CD4-positive, alpha-beta T cell (primary cell): ENCODE data around the gene TMEM89. TPM values are rescaled to one million over a fixed set of nuclear protein-coding genes. Genes with fewer than 3 reads are reported as not detected.

Experiments
- ATAC-seq: fragments of 200-7000 bp; cut with Tn5 transposase; one replicate; pipeline ENCODE4 v1.10.0; 2022; ENCODE audit warnings: mild to moderate bottlenecking; ENCODE audit not compliant: poor library complexity
- CTCF ChIA-PET: fragments of 350-600 bp; sonication (Branson Sonifier 250); formaldehyde crosslinking; loops from one replicate; lab custom pipeline; 2021; ENCODE audit warnings: antibody characterized with exemption, inconsistent platforms; lab: Charles Lee
- POLR2A ChIA-PET: fragments of 350-600 bp; sonication (Branson Sonifier 250); formaldehyde crosslinking; loops from one replicate; lab custom pipeline; 2021; ENCODE audit warnings: antibody characterized with exemption, inconsistent platforms; lab: Charles Lee
- DNase-seq, 14 experiments: peaks; one replicate each; pipeline ENCODE4 v3.0.0-alpha.2; 2013 to 2020; ENCODE audit warnings: mixed read lengths in 2 of 14
- H3K27ac ChIP-seq, 2 donors: one replicate each; pipeline versions ENCODE4 v1.5.1 to v1.7.0; 2013; ENCODE audit warnings: low read length in 2 of 2, low read depth in 1 of 2, mild to moderate bottlenecking in 1 of 2
- H3K27me3 ChIP-seq, 2 experiments: 1 replicate in 1 of 2; 2 replicates in 1 of 2; pipeline versions ENCODE4 v1.6.1 to v1.7.0; 2013; ENCODE audit warnings: low read length in 2 of 2, control low read depth in 1 of 2, mild to moderate bottlenecking in 1 of 2, moderate library complexity in 1 of 2; ENCODE audit not compliant: insufficient read depth in 2 of 2, control insufficient read depth in 1 of 2
- H3K36me3 ChIP-seq: one replicate; pipeline ENCODE4 v1.6.1; 2013; ENCODE audit warnings: low read length, control low read depth; ENCODE audit not compliant: insufficient read depth
- H3K4me1 ChIP-seq: one replicate; pipeline ENCODE4 v1.6.1; 2013; ENCODE audit warnings: low read length, control low read depth; ENCODE audit not compliant: insufficient read depth
- H3K4me3 ChIP-seq: one replicate; pipeline ENCODE4 v1.5.1; 2013; ENCODE audit warnings: mild to moderate bottlenecking, low read length, moderate library complexity
- H3K9me3 ChIP-seq, 2 experiments: 1 replicate in 1 of 2; 2 replicates in 1 of 2; pipeline versions ENCODE4 v1.6.1 to v1.7.0; 2013; ENCODE audit warnings: low read length in 2 of 2, mild to moderate bottlenecking in 2 of 2, control low read depth in 1 of 2, moderate library complexity in 1 of 2; ENCODE audit not compliant: control insufficient read depth in 1 of 2, insufficient read depth in 1 of 2
- H3K27ac Mint-ChIP-seq: one replicate; pipeline ENCODE4 v1.8.0; 2020; ENCODE audit warnings: mixed read lengths
- H3K27me3 Mint-ChIP-seq: one replicate; pipeline ENCODE4 v1.8.0; 2021; ENCODE audit warnings: mixed read lengths
- H3K36me3 Mint-ChIP-seq: one replicate; pipeline ENCODE4 v1.8.0; 2021; ENCODE audit warnings: low read depth, mixed read lengths
- H3K4me1 Mint-ChIP-seq: one replicate; pipeline ENCODE4 v1.8.0; 2021; ENCODE audit warnings: low read depth, mixed read lengths
- H3K4me3 Mint-ChIP-seq: one replicate; pipeline ENCODE4 v1.8.0; 2020; ENCODE audit warnings: mild to moderate bottlenecking, mixed read lengths
- H3K9me3 Mint-ChIP-seq: one replicate; pipeline ENCODE4 v1.8.0; 2020; ENCODE audit warnings: mixed read lengths
- intact Hi-C, 2 experiments: fragments of 100-400 bp; cut with DNase I in 1 of 2; cut with micrococcal nuclease in 1 of 2; formaldehyde crosslinking; loops; one replicate each; pipeline versions ENCODE4 v1.15.1 to v1.9.0; 2023 to 2025; cut with DNase I, micrococcal nuclease
- total RNA-seq, 174 experiments: library from RNA in 2 of 174; stranded (reverse) in 2 of 174; gene quantifications; one replicate each; pipeline ENCODE4 v1.2.3 and lab custom pipeline; 2021 to 2026
- TF ChIP-seq, protein P1 (sequence below): fragments of 200-600 bp; IDR thresholded peaks from one replicate; pipeline ENCODE4 v1.8.0; 2022; ENCODE audit warnings: antibody characterized with exemption, mild to moderate bottlenecking

The TMEM89 gene
- total RNA-seq, 2 experiments from 2014 or later, result not detected

DNA sequence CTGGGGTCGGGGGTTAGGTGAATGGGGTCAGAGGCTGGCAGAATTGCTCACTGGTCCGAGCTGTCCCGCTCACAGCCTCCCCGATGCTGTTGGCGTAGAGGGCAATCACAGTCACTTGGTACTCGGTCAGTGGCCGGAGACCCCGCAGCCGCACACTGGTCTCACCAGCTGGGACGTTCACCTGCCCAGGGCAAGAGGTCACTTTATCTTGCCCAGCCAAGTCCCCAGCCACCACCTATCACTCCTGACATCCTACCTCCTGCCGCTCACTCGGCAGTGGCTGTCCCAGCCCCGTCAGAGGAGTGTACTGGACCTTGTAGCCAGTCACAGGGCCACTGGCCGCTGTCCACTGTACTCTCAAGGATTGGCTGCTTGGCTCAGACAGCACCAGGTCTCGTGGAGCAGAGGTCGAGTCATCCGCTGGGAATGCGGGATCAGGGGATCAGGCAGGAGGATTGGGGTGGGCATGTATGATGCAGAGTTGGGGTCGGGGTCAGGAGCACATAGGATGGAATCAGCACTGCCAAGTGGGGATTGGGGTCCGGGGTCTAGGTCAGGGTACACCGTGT, 29.0 kb downstream of the TMEM89 start:
- no peak overlapping the region for H3K4me3 ChIP-seq
- H3K27me3 ChIP-seq, result peaks cover 11 to 33% of the 10 kb centered on the region in 2 experiments
- intact Hi-C loops, result no loop called here
- Mint-ChIP-seq H3K9me3 (no peaks in the 10 kb centered on the region), H3K27me3 (peaks cover 63% of the 10 kb centered on the region), H3K36me3 (peaks cover 5% of the 10 kb centered on the region), H3K4me1 (peaks cover 6% of the 10 kb centered on the region), H3K4me3 (no peak overlapping the region), H3K27ac (no peak overlapping the region)
- H3K27ac ChIP-seq, result no peak overlapping the region
- H3K9me3 ChIP-seq, result peaks cover 0 to 6% of the 10 kb centered on the region in 2 experiments
- TF ChIP-seq, protein P1, sequence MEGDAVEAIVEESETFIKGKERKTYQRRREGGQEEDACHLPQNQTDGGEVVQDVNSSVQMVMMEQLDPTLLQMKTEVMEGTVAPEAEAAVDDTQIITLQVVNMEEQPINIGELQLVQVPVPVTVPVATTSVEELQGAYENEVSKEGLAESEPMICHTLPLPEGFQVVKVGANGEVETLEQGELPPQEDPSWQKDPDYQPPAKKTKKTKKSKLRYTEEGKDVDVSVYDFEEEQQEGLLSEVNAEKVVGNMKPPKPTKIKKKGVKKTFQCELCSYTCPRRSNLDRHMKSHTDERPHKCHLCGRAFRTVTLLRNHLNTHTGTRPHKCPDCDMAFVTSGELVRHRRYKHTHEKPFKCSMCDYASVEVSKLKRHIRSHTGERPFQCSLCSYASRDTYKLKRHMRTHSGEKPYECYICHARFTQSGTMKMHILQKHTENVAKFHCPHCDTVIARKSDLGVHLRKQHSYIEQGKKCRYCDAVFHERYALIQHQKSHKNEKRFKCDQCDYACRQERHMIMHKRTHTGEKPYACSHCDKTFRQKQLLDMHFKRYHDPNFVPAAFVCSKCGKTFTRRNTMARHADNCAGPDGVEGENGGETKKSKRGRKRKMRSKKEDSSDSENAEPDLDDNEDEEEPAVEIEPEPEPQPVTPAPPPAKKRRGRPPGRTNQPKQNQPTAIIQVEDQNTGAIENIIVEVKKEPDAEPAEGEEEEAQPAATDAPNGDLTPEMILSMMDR, result no peak
- DNase-seq (no peak), ATAC-seq (no peak)
- H3K4me1 ChIP-seq, result peaks cover 8% of the 10 kb centered on the region
- ChIA-PET CTCF (no interaction called here), POLR2A (no interaction called here)
- no peaks in the 10 kb centered on the region for H3K36me3 ChIP-seq

DNA sequence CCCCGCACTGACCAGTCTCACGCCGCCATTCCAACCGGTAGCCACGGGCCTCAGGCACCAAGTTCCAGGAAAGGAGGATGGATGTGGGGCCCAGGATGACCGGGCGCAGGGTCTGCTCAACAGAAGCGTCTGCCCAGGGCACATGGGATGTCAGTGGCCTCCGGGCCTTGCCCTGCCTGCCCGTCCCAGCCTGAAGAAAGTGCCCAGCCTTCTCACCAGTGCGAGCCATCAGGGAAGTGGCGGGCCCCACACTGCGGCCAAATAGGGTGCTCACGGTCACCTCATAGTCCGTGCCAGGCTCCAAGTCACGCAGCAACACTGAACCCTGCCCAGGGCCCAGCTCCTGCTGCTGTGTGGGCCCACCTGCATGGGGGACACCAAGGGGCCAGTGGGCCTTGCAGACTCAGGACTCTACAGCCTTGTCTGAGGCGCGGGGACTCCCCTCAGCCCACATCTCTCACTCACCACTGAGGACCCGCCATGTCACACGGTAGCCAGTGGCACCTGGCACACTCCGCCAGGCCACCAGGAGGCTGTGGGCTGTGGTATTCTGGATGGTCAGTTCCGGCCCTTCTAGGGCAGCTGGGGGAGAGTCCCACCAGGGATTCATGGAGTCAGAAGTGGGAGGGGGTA, 29.6 kb downstream of the TMEM89 start:
- intact Hi-C loops, result no loop called here
- Histone ChIP-seq H3K9me3 (peaks cover 0 to 8% of the 10 kb centered on the region in 2 experiments), H3K4me3 (no peak overlapping the region), H3K36me3 (no peaks in the 10 kb centered on the region), H3K27ac (no peak overlapping the region), H3K4me1 (peaks cover 8% of the 10 kb centered on the region), H3K27me3 (peaks cover 11 to 33% of the 10 kb centered on the region in 2 experiments)
- no peaks in the 10 kb centered on the region for H3K9me3 Mint-ChIP-seq
- peaks cover 6% of the 10 kb centered on the region for H3K4me1 Mint-ChIP-seq
- no peaks in the 10 kb centered on the region for H3K36me3 Mint-ChIP-seq
- CTCF ChIA-PET, result no interaction called here
- TF ChIP-seq, protein P1, result no peak
- ATAC-seq (no peak), DNase-seq (no peak)
- H3K27me3 Mint-ChIP-seq, result peaks cover 59% of the 10 kb centered on the region
- no peak overlapping the region for H3K4me3 Mint-ChIP-seq
- POLR2A ChIA-PET, result no interaction called here
- no peak overlapping the region for H3K27ac Mint-ChIP-seq

DNA sequence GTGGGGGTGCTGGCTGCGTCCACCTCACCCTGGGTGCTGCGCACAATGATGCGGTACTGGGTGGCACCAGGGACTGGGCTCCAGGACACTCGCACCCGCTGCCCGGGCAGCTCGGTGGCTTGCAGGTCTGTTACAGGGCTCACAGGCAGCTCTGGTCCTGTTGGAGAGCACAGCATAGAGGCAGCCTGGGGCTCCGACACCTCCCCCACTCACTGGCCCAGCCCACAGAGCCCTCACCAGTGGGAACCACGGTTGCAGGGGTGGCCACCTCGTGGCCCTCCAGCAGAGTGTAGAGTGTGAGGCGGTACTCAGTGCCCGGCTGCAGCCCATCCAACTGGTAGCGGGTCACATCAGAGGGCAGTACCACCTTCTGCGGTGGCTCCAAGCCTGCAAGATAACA, 30.1 kb downstream of the TMEM89 start:
- Mint-ChIP-seq H3K9me3 (no peaks in the 10 kb centered on the region), H3K27ac (no peak overlapping the region), H3K4me1 (peaks cover 6% of the 10 kb centered on the region), H3K27me3 (peaks cover 62% of the 10 kb centered on the region), H3K36me3 (no peaks in the 10 kb centered on the region), H3K4me3 (no peak overlapping the region)
- no peak for DNase-seq
- no peak overlapping the region for H3K4me3 ChIP-seq
- TF ChIP-seq, protein P1, result no peak
- ChIA-PET CTCF (no interaction called here), POLR2A (no interaction called here)
- no peaks in the 10 kb centered on the region for H3K36me3 ChIP-seq
- H3K27me3 ChIP-seq, result peaks cover 11 to 33% of the 10 kb centered on the region in 2 experiments
- H3K27ac ChIP-seq, result no peak overlapping the region
- H3K4me1 ChIP-seq, result peaks cover 8% of the 10 kb centered on the region
- peaks cover 0 to 8% of the 10 kb centered on the region in 2 experiments for H3K9me3 ChIP-seq
- intact Hi-C loops, result no loop called here
- ATAC-seq, result no peak
